SU-DHL-6 (cell line): ENCODE measurements around the gene PXDN.

Source experiments
- H2AFZ ChIP-seq: fragments of 200-600 bp; sonication (generic); 2 replicates; pipeline ENCODE4 v1.6.1; 2014; ENCODE audit warnings: low read depth, mild to moderate bottlenecking, moderate library complexity, mixed read lengths, antibody characterized with exemption, low read length; ENCODE audit not compliant: severe bottlenecking
- H3F3A ChIP-seq: fragments of 200-600 bp; shearing (Covaris generic); 2 replicates; pipeline ENCODE4 v1.6.0; 2016; ENCODE audit warnings: antibody characterized with exemption, mild to moderate bottlenecking; ENCODE audit not compliant: insufficient read depth
- H3K27ac ChIP-seq: fragments of 200-600 bp; sonication (generic); 2 replicates; pipeline ENCODE4 v1.5.1; 2016; ENCODE audit warnings: low read depth, mild to moderate bottlenecking, low read length, moderate library complexity, mixed read lengths
- H3K27me3 ChIP-seq: fragments of 200-600 bp; sonication (generic), shearing (Covaris generic); 2 replicates; pipeline ENCODE4 v1.6.0; 2014; ENCODE audit warnings: mild to moderate bottlenecking, low read length
- H3K36me3 ChIP-seq: fragments of 200-600 bp; sonication (generic); 2 replicates; pipeline ENCODE4 v1.6.1; 2014; ENCODE audit warnings: mild to moderate bottlenecking, low read length, mixed read lengths
- H3K4me2 ChIP-seq: fragments of 300-600, 200-600 bp; shearing (Covaris generic), sonication (generic); 2 replicates; pipeline ENCODE4 v1.6.0; 2014; ENCODE audit warnings: low read length, low read depth, mild to moderate bottlenecking; ENCODE audit not compliant: poor library complexity, severe bottlenecking
- H3K4me3 ChIP-seq: fragments of 200-600 bp; sonication (generic); 2 replicates; pipeline ENCODE4 v1.5.1; 2014; ENCODE audit warnings: antibody characterized with exemption, low read length, mild to moderate bottlenecking, mixed read lengths; ENCODE audit not compliant: insufficient read depth, poor library complexity, severe bottlenecking
- H3K79me2 ChIP-seq: fragments of 200-600 bp; sonication (generic); 2 replicates; pipeline ENCODE4 v1.6.1; 2014; ENCODE audit warnings: mild to moderate bottlenecking, low read length, moderate library complexity; ENCODE audit not compliant: insufficient read depth
- H3K9ac ChIP-seq: fragments of 200-600 bp; sonication (generic); 2 replicates; pipeline ENCODE4 v1.7.0; 2014; ENCODE audit warnings: mild to moderate bottlenecking, low read length
- H3K9me2 ChIP-seq: fragments of 200-600 bp; sonication (generic); replicated peaks from 2 replicates; pipeline ENCODE4 v1.6.1; 2014; ENCODE audit warnings: low read length; ENCODE audit not compliant: insufficient read depth
- H3K9me3 ChIP-seq: fragments of 200-600 bp; sonication (generic); 2 replicates; pipeline ENCODE4 v1.6.1; 2014; ENCODE audit warnings: low read length, mixed read lengths; ENCODE audit not compliant: insufficient read depth
- H4K20me1 ChIP-seq: fragments of 200-600 bp; sonication (generic); 2 replicates; pipeline ENCODE4 v1.6.1; 2014; ENCODE audit warnings: low read depth, mild to moderate bottlenecking, antibody characterized with exemption, low read length, moderate library complexity, mixed read lengths
- EZH2phosphoT487 ChIP-seq: fragments of 200-600 bp; sonication (generic), shearing (Covaris generic); conservative IDR thresholded peaks from 2 replicates; pipeline ENCODE4 v1.6.1; 2018; ENCODE audit warnings: mild to moderate bottlenecking, antibody characterized with exemption, low read length, moderate library complexity, mixed read lengths
- TF ChIP-seq, protein P1 (sequence below): fragments of 200-600 bp; sonication (generic); IDR thresholded peaks from one replicate; pipeline ENCODE4 v1.5.1; 2017; ENCODE audit warnings: antibody characterized with exemption, mild to moderate bottlenecking, low read length, moderate library complexity; ENCODE audit not compliant: insufficient read depth, poor library complexity, severe bottlenecking

The PXDN gene

DNA sequence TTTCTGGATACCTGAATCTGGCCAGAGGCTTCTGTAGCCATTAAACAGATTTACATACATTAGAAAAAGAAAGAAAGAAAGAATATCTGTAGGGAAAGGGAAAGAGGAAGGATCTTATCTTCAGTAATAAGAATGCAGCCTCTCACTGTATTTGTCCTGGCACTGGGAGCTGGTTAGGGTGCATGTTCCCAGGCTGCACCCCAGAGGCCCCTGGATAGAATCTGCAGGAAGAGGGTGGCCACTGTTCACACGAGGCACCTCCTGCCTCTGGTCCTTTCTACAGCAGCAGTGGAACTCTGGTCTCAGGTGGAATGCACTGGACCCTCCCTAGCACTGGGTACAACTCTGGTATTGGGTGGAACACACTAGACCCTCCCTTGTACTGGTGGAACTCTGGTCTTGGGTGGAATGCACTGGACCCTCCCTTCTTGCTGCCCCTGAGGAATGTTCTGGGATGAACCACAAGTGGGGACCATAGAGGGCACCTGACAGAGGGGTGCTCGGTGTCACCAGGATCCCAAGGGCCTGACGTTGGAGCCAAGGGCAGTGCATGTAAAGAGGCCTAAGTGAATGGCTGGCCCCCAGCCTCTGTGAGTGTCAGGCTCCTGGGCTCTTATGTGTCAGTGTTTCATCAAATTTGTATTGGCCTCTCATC, 27.4 kb upstream of the PXDN start:
- H2AFZ ChIP-seq: no peak overlapping the region
- H3K79me2 ChIP-seq: no peaks in the 10 kb centered on the region
- no peaks in the 10 kb centered on the region for H4K20me1 ChIP-seq
- H3K9me2 ChIP-seq: no peaks in the 10 kb centered on the region
- H3K27ac ChIP-seq: no peak overlapping the region
- H3K36me3 ChIP-seq: no peaks in the 10 kb centered on the region
- no peak for TF ChIP-seq EZH2phosphoT487
- TF ChIP-seq, protein P1, sequence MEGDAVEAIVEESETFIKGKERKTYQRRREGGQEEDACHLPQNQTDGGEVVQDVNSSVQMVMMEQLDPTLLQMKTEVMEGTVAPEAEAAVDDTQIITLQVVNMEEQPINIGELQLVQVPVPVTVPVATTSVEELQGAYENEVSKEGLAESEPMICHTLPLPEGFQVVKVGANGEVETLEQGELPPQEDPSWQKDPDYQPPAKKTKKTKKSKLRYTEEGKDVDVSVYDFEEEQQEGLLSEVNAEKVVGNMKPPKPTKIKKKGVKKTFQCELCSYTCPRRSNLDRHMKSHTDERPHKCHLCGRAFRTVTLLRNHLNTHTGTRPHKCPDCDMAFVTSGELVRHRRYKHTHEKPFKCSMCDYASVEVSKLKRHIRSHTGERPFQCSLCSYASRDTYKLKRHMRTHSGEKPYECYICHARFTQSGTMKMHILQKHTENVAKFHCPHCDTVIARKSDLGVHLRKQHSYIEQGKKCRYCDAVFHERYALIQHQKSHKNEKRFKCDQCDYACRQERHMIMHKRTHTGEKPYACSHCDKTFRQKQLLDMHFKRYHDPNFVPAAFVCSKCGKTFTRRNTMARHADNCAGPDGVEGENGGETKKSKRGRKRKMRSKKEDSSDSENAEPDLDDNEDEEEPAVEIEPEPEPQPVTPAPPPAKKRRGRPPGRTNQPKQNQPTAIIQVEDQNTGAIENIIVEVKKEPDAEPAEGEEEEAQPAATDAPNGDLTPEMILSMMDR: no peak
- H3F3A ChIP-seq: no peaks in the 10 kb centered on the region
- H3K27me3 ChIP-seq: no peaks in the 10 kb centered on the region
- H3K4me2 ChIP-seq: no peak overlapping the region
- no peaks in the 10 kb centered on the region for H3K9me3 ChIP-seq
- no peak overlapping the region for H3K4me3 ChIP-seq
- H3K9ac ChIP-seq: no peak overlapping the region

DNA sequence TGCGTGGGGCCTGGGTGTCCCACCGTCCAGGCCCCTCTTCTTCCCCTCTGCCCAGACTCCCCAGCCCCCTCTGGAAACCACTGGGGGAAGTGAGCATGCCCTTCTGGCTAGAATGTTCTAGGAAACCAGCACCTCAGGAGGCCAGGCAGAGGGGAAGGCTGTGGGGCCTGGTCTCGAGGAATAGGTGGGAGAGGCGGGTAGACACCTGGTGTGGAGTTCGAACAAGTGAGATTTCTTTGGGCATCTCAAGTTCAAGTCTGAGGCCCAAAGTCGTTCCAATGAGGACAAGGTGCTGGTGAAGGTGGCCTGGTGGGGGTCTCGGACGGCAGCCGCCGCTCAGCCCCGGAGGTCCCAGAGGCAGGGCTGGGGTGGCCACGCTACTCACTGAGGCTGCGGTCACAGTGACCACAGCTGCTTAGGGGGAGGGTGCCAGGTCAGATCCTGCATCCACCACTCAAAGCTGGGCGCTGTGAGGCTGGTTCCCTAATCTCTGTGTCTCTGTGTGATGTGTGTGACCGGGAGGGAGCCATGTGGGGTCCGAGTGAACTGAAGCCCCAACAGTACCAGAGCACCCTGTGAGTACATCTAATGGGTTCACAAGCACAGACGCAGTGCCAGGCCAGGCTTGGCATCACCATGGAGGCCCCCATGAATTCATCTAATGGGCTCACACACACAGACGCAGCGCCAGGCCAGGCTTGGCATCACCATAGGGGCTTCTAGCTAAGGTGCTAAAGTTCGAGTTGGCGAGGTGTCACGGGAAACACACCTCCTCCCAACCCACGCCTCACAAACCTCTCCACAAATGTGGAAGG, 26.5 kb upstream of the PXDN start:
- no peak overlapping the region for H3K9ac ChIP-seq
- no peak overlapping the region for H3K4me3 ChIP-seq
- no peak overlapping the region for H3K4me2 ChIP-seq
- H4K20me1 ChIP-seq: no peaks in the 10 kb centered on the region
- no peak overlapping the region for H3K27ac ChIP-seq
- no peaks in the 10 kb centered on the region for H3K9me3 ChIP-seq
- H3K27me3 ChIP-seq: no peaks in the 10 kb centered on the region
- H2AFZ ChIP-seq: no peak overlapping the region
- H3F3A ChIP-seq: no peaks in the 10 kb centered on the region
- no peaks in the 10 kb centered on the region for H3K79me2 ChIP-seq
- H3K36me3 ChIP-seq: no peaks in the 10 kb centered on the region
- no peak for TF ChIP-seq EZH2phosphoT487
- TF ChIP-seq, protein P1: no peak
- no peaks in the 10 kb centered on the region for H3K9me2 ChIP-seq

DNA sequence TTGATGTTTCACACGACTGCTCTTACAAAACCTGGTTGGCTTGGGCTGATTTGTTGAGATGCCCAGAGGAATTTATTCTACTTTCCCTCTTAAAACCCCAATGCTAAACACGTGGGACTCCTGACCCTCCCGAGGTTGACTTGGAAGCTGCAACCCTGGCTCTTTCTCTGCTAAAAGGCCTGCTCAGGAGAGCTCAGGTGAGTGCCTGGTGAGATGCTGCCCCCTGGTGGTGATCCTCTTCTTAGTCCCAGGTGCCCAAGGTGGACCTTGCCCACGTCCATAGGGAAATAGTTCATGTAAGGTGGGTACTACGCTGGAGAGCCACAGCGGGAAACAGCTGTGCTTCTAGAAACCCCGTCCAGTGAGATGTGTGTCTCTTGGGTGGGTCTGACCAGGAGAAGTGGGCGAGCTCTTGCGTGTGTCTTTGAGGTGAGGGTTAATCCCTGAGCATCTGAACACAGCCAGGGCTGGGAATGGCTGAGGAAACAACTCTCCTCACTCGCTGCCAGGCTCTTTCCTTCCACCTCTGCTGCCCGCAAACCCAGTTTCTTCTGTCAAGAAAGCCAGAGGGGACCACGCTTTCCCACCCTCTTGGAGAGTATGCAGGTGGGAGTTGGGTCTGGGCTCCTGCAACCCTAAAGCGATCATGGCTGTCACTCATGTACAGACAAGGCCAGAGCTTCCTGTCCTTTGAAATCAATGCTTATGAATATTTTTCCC, 25.5 kb upstream of the PXDN start:
- no peaks in the 10 kb centered on the region for H3K36me3 ChIP-seq
- H3F3A ChIP-seq: no peaks in the 10 kb centered on the region
- no peaks in the 10 kb centered on the region for H3K9me3 ChIP-seq
- no peak overlapping the region for H2AFZ ChIP-seq
- H4K20me1 ChIP-seq: no peaks in the 10 kb centered on the region
- TF ChIP-seq, protein P1: peak; percentile 65
- no peak for TF ChIP-seq EZH2phosphoT487
- no peak overlapping the region for H3K27ac ChIP-seq
- no peaks in the 10 kb centered on the region for H3K9me2 ChIP-seq
- no peak overlapping the region for H3K4me3 ChIP-seq
- H3K79me2 ChIP-seq: no peaks in the 10 kb centered on the region
- no peak overlapping the region for H3K4me2 ChIP-seq
- H3K9ac ChIP-seq: no peak overlapping the region
- H3K27me3 ChIP-seq: no peaks in the 10 kb centered on the region
